ENCODE results near the gene SENP7.
"Not testable (repeated sequence)": the region's sequence is repeated elsewhere in the genome, so short reads cannot be mapped to it uniquely, and the experiment has no call there.

Gene SENP7

GRCh38 chr3:101319531-101319930 lies 193.5 kb downstream of the SENP7 start:
- DNase-seq, result no peak

- DNase-seq, result no peak
Measured at GRCh38 chr3:101312545-101312944, 200.5 kb downstream of the SENP7 start.

GRCh38 chr3:101311676-101312075 lies 201.3 kb downstream of the SENP7 start:
- DNase-seq, result no peak

GRCh38 chr3:101310978-101311375 lies 202.0 kb downstream of the SENP7 start:
- no peak for DNase-seq

GRCh38 chr3:101308147-101308772 lies 204.8 kb downstream of the SENP7 start:
- DNase-seq, result not testable (repeated sequence)

GRCh38 chr3:101303836-101304235 lies 209.2 kb downstream of the SENP7 start:
- DNase-seq, result no peak

GRCh38 chr3:101303089-101303731 lies 209.8 kb downstream of the SENP7 start:
- no peak for DNase-seq

- no peak for DNase-seq
Measured at GRCh38 chr3:101300073-101300472, 212.9 kb downstream of the SENP7 start.

- no peak for DNase-seq
Measured at GRCh38 chr3:101292027-101292426, 221.0 kb downstream of the SENP7 start.

- no peak for DNase-seq
Measured at GRCh38 chr3:101288294-101288693, 224.7 kb downstream of the SENP7 start.

- no peak for DNase-seq
Measured at GRCh38 chr3:101284757-101285156, 228.3 kb downstream of the SENP7 start.

GRCh38 chr3:101281521-101282030 lies 231.4 kb downstream of the SENP7 start:
- DNase-seq, result no peak

GRCh38 chr3:101279765-101280385 lies 233.1 kb downstream of the SENP7 start:
- no peak for DNase-seq

GRCh38 chr3:101279162-101279561 lies 233.8 kb downstream of the SENP7 start:
- DNase-seq, result no peak

GRCh38 chr3:101278727-101279126 lies 234.3 kb downstream of the SENP7 start:
- no peak for DNase-seq

Data from NCI-H2227 treated with DMSO at 0.1 percent for 48 hours (cell line).